ENCODE measurements around the gene USP6NL. TPM values are rescaled to one million over a fixed set of nuclear protein-coding genes. Genes with fewer than 3 reads are reported as not detected.

Gene USP6NL
- total and polyA plus RNA-seq, 2 of the 8 experiments (the other 6 are each of a cell fraction or from before 2014, with no cell fraction given): 10.9 to 28.8 TPM

GRCh38 chr10:11450427-11450826 is 161.0 kb downstream of the USP6NL start:
- no peak overlapping the region for H2AFZ ChIP-seq (ENCODE audit: low read length)
- H2BK12ac ChIP-seq (ENCODE audit: low read depth, low read length): no peak overlapping the region
- H2BK20ac ChIP-seq (ENCODE audit: low read length): no peak overlapping the region
- H3K27me3 ChIP-seq (replicated peaks in 1 of 4; ENCODE audit: control insufficient read depth in 3 of 4, extremely low read depth in 1 of 4, insufficient read depth in 3 of 4, low read length in 3 of 4): 0 out of 7 replicates have a peak, but pooled peaks cover 0 to 2% (median 0%) of the 10 kb centered on the region in 4 experiments
- no peak overlapping the region for H3K23ac ChIP-seq (ENCODE audit: insufficient read length)
- no peak overlapping the region for H2AK5ac ChIP-seq (ENCODE audit: low read depth, low read length)
- no peak overlapping the region for H3K4me2 ChIP-seq (ENCODE audit: insufficient read depth in 1 of 2, low read depth in 2 of 2, low read length in 2 of 2)
- no peak overlapping the region for H2BK15ac ChIP-seq (ENCODE audit: low read length)
- no peaks in the 10 kb centered on the region for H3K9me3 ChIP-seq (ENCODE audit: insufficient read depth in 2 of 2, low read depth in 1 of 2, low read length in 1 of 2)
- H3K27ac ChIP-seq (ENCODE audit: low read depth, low read length): no peak overlapping the region
- H3K36me3 ChIP-seq (ENCODE audit: control insufficient read depth in 2 of 4, insufficient read depth in 4 of 4, low read length in 3 of 4): no peaks in the 10 kb centered on the region
- peak in 1 of 2 experiments; percentile 23 for DNase-seq (ENCODE audit: low read depth in 1 of 2, low spot score in 2 of 2)
- H3K79me1 ChIP-seq (ENCODE audit: low read depth, low read length): no peaks in the 10 kb centered on the region
- ChIA-PET POLR2A (ENCODE audit: partially characterized antibody) (no interaction called here), CTCF (ENCODE audit: partially characterized antibody) (interaction anchor here (6.9 kb wide), 1 partner anchor 15 kb away, joined by 33 read pairs; no protein-coding TSS in a partner anchor)
- no peak overlapping the region for H3K9ac ChIP-seq (replicated peaks in 1 of 4; ENCODE audit: extremely low read depth in 1 of 4, low read depth in 3 of 4, low read length in 3 of 4)
- H3K4me1 ChIP-seq (replicated peaks in 1 of 4; ENCODE audit: control insufficient read depth in 3 of 4, insufficient read depth in 4 of 4, low read length in 3 of 4): peaks cover 0 to 3% (median 0%) of the 10 kb centered on the region in 4 experiments; a peak in 2 of 7 replicates
- H4K91ac ChIP-seq (replicated peaks; ENCODE audit: insufficient read length, low read length): no peak overlapping the region
- H2BK120ac ChIP-seq (replicated peaks; ENCODE audit: low read depth, low read length): no peak overlapping the region
- no peak overlapping the region for H3K14ac ChIP-seq (ENCODE audit: insufficient read length)
- H2BK5ac ChIP-seq (ENCODE audit: low read depth, low read length): no peak overlapping the region
- H4K8ac ChIP-seq (ENCODE audit: extremely low read depth, insufficient read depth, low read length): no peak overlapping the region
- no peaks in the 10 kb centered on the region for H4K20me1 ChIP-seq (replicated peaks in 1 of 2; ENCODE audit: control insufficient read depth in 1 of 2, insufficient read depth in 2 of 2, low read length in 2 of 2)
- no peaks in the 10 kb centered on the region for H3K79me2 ChIP-seq (ENCODE audit: control insufficient read depth in 1 of 2, insufficient read depth in 2 of 2, low read length in 2 of 2)
- no peak overlapping the region for H3K4me3 ChIP-seq (ENCODE audit: extremely low read depth in 1 of 4, insufficient read depth in 2 of 4, low read depth in 3 of 4, low read length in 4 of 4)
- 92% methylated on average over 5 of the region's 6 CpGs; no CpG with 5 or more reads in 1 of the 2 experiments for WGBS, 2 experiments (ENCODE audit: extremely low coverage in 1 of 2, insufficient coverage in 1 of 2, insufficient read length in 1 of 2, insufficient replicate concordance in 2 of 2, low coverage in 1 of 2, low lambda C conversion rate in 2 of 2, missing lambda C conversion rate in 1 of 2)
- H3K18ac ChIP-seq (ENCODE audit: extremely low read depth, low read length): no peak overlapping the region
- H3K56ac ChIP-seq (replicated peaks; ENCODE audit: insufficient read length, low read depth, low read length): no peak overlapping the region
- H3K4ac ChIP-seq (replicated peaks; ENCODE audit: insufficient read length, low read depth, low read length): no peak overlapping the region
- no peaks in the 10 kb centered on the region for H3K23me2 ChIP-seq (ENCODE audit: low read depth, low read length)
- no peak for FAIRE-seq
- no peak overlapping the region for H4K5ac ChIP-seq (ENCODE audit: insufficient read length, low read depth, low read length)
- no peak for TF ChIP-seq CEBPB (IDR thresholded peaks at IDR 0.05; ENCODE audit: low read depth, low read length)
- no peak for TF ChIP-seq USF2 (IDR thresholded peaks at IDR 0.05; ENCODE audit: low read length)
- TF ChIP-seq BRCA1 (IDR thresholded peaks at IDR 0.05; ENCODE audit: low read depth, low read length): no peak
- no peak for TF ChIP-seq MAX (IDR thresholded peaks at IDR 0.05)
